Adrenal gland (tissue), 12 donors: Measurements from ENCODE around the gene CPXM1. TPM values are rescaled to one million over a fixed set of nuclear protein-coding genes. Genes with fewer than 3 reads are reported as not detected.

ENCODE experiments used
- DNase-seq, 7 donors: peaks; one replicate each; pipeline ENCODE4 v3.0.0-alpha.2; 2019 to 2020
- H3K27ac ChIP-seq, 5 donors: fragments of 200-600 bp; sonication (generic) in 4 of 5; 1 replicate in 3 of 5; 2 replicates in 2 of 5; pipeline versions ENCODE4 v1.5.1 to v1.8.0; 2016 to 2020; ENCODE audit warnings: mild to moderate bottlenecking in 1 of 5
- H3K27me3 ChIP-seq: fragments of 200-600 bp; 2 replicates; pipeline ENCODE4 v1.8.0; 2021
- H3K36me3 ChIP-seq, 2 donors: fragments of 200-600 bp; replicated peaks in 1 of 2; 1 replicate in 1 of 2; 2 replicates in 1 of 2; pipeline versions ENCODE4 v1.5.1 to v1.8.0; 2018 to 2022
- H3K4me1 ChIP-seq, 2 donors: fragments of 200-600 bp; replicated peaks in 1 of 2; 1 replicate in 1 of 2; 2 replicates in 1 of 2; pipeline versions ENCODE4 v1.5.1 to v1.8.0; 2018 to 2021
- H3K4me3 ChIP-seq, 4 donors: fragments of 200-600 bp; sonication (generic) in 3 of 4; one replicate each; pipeline ENCODE4 v1.5.1; 2016 to 2018
- H3K9me3 ChIP-seq, 3 donors: fragments of 200-600 bp; sonication (generic) in 1 of 3; replicated peaks in 1 of 3; 1 replicate in 2 of 3; 2 replicates in 1 of 3; pipeline versions ENCODE4 v1.5.1 to v1.8.0; 2016 to 2021
- CTCF ChIP-seq, 6 experiments: fragments of 450-650 bp in 4 of 6; fragments of 200-600 bp in 2 of 6; sonication (generic) in 1 of 6; IDR thresholded peaks; 1 replicate in 5 of 6; 2 replicates in 1 of 6; pipeline versions ENCODE4 v1.5.1 to v1.8.0; 2016 to 2021; ENCODE audit warnings: antibody characterized with exemption in 6 of 6, mild to moderate bottlenecking in 2 of 6, moderate library complexity in 1 of 6
- POLR2A ChIP-seq, 2 donors: fragments of 450-650 bp; IDR thresholded peaks; one replicate each; pipeline ENCODE4 v1.6.1; 2017; ENCODE audit warnings: antibody characterized with exemption in 2 of 2, mild to moderate bottlenecking in 2 of 2, moderate library complexity in 1 of 2
- WGBS, 4 donors: extraction: QIAGEN DNeasy Blood & Tissue Kit in 2 of 4; methylation state at CpG; one replicate each; pipeline versions ENCODE4 v1.1.5 to v1.1.7; 2013 to 2017; 5-methylcytosine and 5-hydroxymethylcytosine counted together
- intact Hi-C, 2 donors: fragments of 100-400 bp; cut with DNase I; formaldehyde crosslinking; loops; one replicate each; pipeline versions ENCODE4 v1.14.1 to v1.15.0; 2022 to 2023
- polyA plus RNA-seq, 3 donors: library from polyadenylated mRNA; stranded (reverse); fragments of 200-250 nt in 2 of 3; fragments of 350-450 nt in 1 of 3; fragmentation: Illumina TruSeq in 1 of 3; extraction: RNeasy Lipid Tissue Mini Kit (QIAGEN cat#74804) in 1 of 3; gene quantifications; one replicate each; pipeline ENCODE4 v1.2.3, GENCODE V29; 2013 to 2014
- total RNA-seq, 9 donors: library from RNA; depleted of rRNA in 4 of 9; stranded (reverse); fragments of >200 nt in 4 of 9; fragments of 120-200 nt in 1 of 9; fragmentation: NEBNext Ultra II Directional in 1 of 9; extraction: Animal tissue kit (Norgen Biotek cat#: 25700) in 1 of 9; gene quantifications; one replicate each; pipeline versions ENCODE4 v1.1.0 to v1.2.4, GENCODE V29; 2013 to 2023
- donor health status: healthy with polysubstance abuse.
- donor health status: Bipolar disorder and iron deficiency.
- donor health status: DM: yes; HTN: yes; CAD: no.
- donor health status: DM: no; HTN: no; CAD: no.
- donor health status: DM: no; HTN: no; CAD: no.
- donor health status: DM: yes; HTN: yes; CAD: no.

The CPXM1 gene
- total and polyA plus RNA-seq, 12 donors = 2.5 to 21.8 (median 11.2) TPM

DNA sequence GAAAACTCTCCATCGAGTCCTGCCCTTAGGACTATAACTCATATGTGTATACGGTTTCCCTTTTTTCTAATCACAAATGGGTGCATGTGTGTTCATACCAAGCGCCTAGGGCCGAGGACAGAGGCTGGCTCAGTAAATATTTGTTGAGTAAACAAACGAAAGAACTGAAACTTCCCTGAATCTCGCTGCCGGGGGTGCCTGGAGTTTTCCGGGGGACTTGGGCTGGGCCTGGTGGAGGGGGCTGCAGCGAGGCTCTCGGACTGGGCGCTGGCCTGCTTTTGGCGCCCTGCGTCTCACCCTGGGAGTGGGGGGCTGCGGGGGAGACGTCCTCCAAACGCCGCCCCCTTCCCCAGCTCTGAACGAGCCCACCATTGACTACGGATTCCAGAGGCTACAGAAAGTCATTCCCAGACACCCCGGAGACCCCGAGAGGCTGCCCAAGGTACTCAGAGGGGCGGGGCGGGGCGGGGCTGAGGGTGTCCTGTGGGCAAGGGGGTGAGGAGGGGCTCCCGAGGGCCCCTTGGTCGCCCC, 49.0 kb downstream of the CPXM1 start:
- peaks cover 8 to 22% of the 10 kb centered on the region in 2 donors for H3K4me1 ChIP-seq
- H3K27me3 ChIP-seq = peaks cover 21% of the 10 kb centered on the region
- TF ChIP-seq CTCF (IDR thresholded peaks at IDR 0.05) (no peak), POLR2A (IDR thresholded peaks at IDR 0.05) (no peak)
- H3K9me3 ChIP-seq = no peaks in the 10 kb centered on the region
- 0 to 3% (median 1%) methylated on average over 7 to 26 of the region's 26 CpGs for WGBS, 4 donors
- DNase-seq = peak in 1 of 7 donors; percentile 38
- H3K27ac ChIP-seq = peak overlapping the region in 1 of 5 donors; percentile 61
- no peaks in the 10 kb centered on the region for H3K36me3 ChIP-seq
- H3K4me3 ChIP-seq = peak overlapping the region in 2 of 4 donors; percentile 7 to 70
- intact Hi-C loops = no loop called here

- 2 to 5% (median 3%) methylated on average over 22 to 34 of the region's 34 CpGs for WGBS, 4 donors
- H3K4me3 ChIP-seq = peak overlapping the region in 1 of 4 donors; percentile 70
- intact Hi-C loops = no loop called here
Observed at GRCh38 chr20:2750491-2751251, 49.8 kb downstream of the CPXM1 start.

DNA sequence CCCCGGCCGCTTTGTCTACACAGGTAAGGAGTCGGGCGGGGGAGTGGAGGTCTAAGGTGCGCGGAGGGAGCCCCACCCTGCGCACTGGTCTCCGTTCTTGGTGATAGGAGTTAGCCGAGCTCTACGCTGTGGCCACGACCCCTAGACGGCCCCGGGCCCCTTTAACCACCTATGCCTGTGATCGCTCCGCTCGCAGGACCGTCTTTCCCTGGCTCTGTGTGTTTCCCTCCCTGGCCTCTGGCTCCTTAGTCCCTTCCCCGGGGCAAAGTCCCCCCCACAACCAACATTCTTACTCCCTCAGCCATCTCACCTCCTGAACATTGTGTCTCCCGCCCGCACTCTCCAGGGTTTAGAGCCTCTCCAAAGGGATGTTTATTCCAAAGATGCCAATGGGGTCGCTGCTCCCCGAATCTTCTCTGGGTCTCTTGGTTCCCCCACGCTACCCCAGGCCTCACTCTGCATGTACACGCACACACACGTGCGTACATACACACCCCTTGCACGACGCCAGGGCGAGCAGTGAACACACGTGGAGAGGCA, 50.4 kb downstream of the CPXM1 start:
- H3K27ac ChIP-seq = no peak overlapping the region
- intact Hi-C loops = no loop called here
- TF ChIP-seq POLR2A (IDR thresholded peaks at IDR 0.05) (no peak), CTCF (IDR thresholded peaks at IDR 0.05) (no peak)
- 20 to 40% (median 27%) methylated on average over 17 to 30 of the region's 30 CpGs for WGBS, 4 donors
- H3K36me3 ChIP-seq = no peaks in the 10 kb centered on the region
- H3K4me3 ChIP-seq = no peak overlapping the region
- peaks cover 8 to 22% of the 10 kb centered on the region in 2 donors for H3K4me1 ChIP-seq
- DNase-seq = peak in 1 of 7 donors; percentile 46
- no peaks in the 10 kb centered on the region for H3K9me3 ChIP-seq
- H3K27me3 ChIP-seq = peaks cover 12% of the 10 kb centered on the region

More at GRCh38 chr20:2750491-2751251, 49.8 kb downstream of the CPXM1 start:
- DNase-seq = peak in 6 of 7 donors; percentile 43 to 63 (median 54)
- peak in 1 of 6 experiments; percentile 3 for TF ChIP-seq CTCF (IDR thresholded peaks at IDR 0.05)
- no peak for TF ChIP-seq POLR2A (IDR thresholded peaks at IDR 0.05)
- Histone ChIP-seq H3K36me3 (no peaks in the 10 kb centered on the region), H3K9me3 (no peaks in the 10 kb centered on the region), H3K27me3 (peaks cover 14% of the 10 kb centered on the region), H3K27ac (no peak overlapping the region), H3K4me1 (peaks cover 8 to 22% of the 10 kb centered on the region in 2 donors)

GRCh38 chr20:2749343-2749950, 51.0 kb downstream of the CPXM1 start:
- Histone ChIP-seq H3K27me3 (peaks cover 12% of the 10 kb centered on the region), H3K27ac (no peak overlapping the region), H3K36me3 (no peaks in the 10 kb centered on the region), H3K4me1 (peaks cover 8 to 22% of the 10 kb centered on the region in 2 donors), H3K4me3 (no peak overlapping the region), H3K9me3 (no peaks in the 10 kb centered on the region)
- peak in 2 of 7 donors; percentile 13 to 25 for DNase-seq
- TF ChIP-seq POLR2A (IDR thresholded peaks at IDR 0.05) (no peak), CTCF (IDR thresholded peaks at IDR 0.05) (no peak)
- intact Hi-C loops = no loop called here
- 9 to 31% (median 28%) methylated on average over 4 to 49 of the region's 49 CpGs for WGBS, 4 donors
